GM23248 (cell line): Measurements from ENCODE around the gene CD63. TPM values are rescaled to one million over a fixed set of nuclear protein-coding genes. Genes with fewer than 3 reads are reported as not detected.

Experiments used
- DNase-seq: peaks from one replicate; pipeline ENCODE4 v3.0.0-alpha.2; 2015
- H2AFZ ChIP-seq: fragments of 200-600 bp; sonication (generic); 2 replicates; pipeline ENCODE4 v1.6.1; 2016; ENCODE audit warnings: antibody characterized with exemption
- H3F3A ChIP-seq: fragments of 200-600 bp; sonication (generic); 2 replicates; pipeline ENCODE4 v1.6.1; 2016; ENCODE audit warnings: mild to moderate bottlenecking, antibody characterized with exemption, mixed run types; ENCODE audit not compliant: insufficient read depth
- H3K27ac ChIP-seq: fragments of 200-600 bp; sonication (generic); 2 replicates; pipeline ENCODE4 v1.5.1; 2016; ENCODE audit warnings: mild to moderate bottlenecking
- H3K27me3 ChIP-seq: fragments of 200-600 bp; sonication (generic); replicated peaks from 2 replicates; pipeline ENCODE4 v1.6.1; 2016; ENCODE audit warnings: mild to moderate bottlenecking; ENCODE audit not compliant: insufficient read depth
- H3K36me3 ChIP-seq: fragments of 200-600 bp; sonication (generic); 2 replicates; pipeline ENCODE4 v1.6.1; 2016; ENCODE audit warnings: low read depth, mild to moderate bottlenecking
- H3K4me1 ChIP-seq: fragments of 200-600 bp; sonication (generic); 2 replicates; pipeline ENCODE4 v1.6.1; 2016; ENCODE audit warnings: mild to moderate bottlenecking; ENCODE audit not compliant: insufficient read depth
- H3K4me2 ChIP-seq: fragments of 200-600 bp; sonication (generic); one replicate; pipeline ENCODE4 v1.6.1; 2016; ENCODE audit warnings: mild to moderate bottlenecking; ENCODE audit not compliant: unreplicated experiment
- H3K4me3 ChIP-seq: fragments of 200-600 bp; sonication (generic); 2 replicates; pipeline ENCODE4 v1.5.1; 2016; ENCODE audit warnings: mild to moderate bottlenecking
- H3K79me2 ChIP-seq: fragments of 200-600 bp; sonication (generic); 2 replicates; pipeline ENCODE4 v1.6.1; 2016; ENCODE audit warnings: mild to moderate bottlenecking; ENCODE audit not compliant: insufficient read depth
- H3K9ac ChIP-seq: fragments of 200-600 bp; sonication (generic); 2 replicates; pipeline ENCODE4 v1.6.1; 2016; ENCODE audit warnings: mild to moderate bottlenecking
- H3K9me2 ChIP-seq: fragments of 200-600 bp; sonication (generic); 2 replicates; pipeline ENCODE4 v1.6.1; 2016; ENCODE audit warnings: mixed run types, mild to moderate bottlenecking, moderate library complexity; ENCODE audit not compliant: insufficient read depth
- H3K9me3 ChIP-seq: fragments of 200-600 bp; sonication (generic); one replicate; pipeline ENCODE4 v1.6.1; 2017; ENCODE audit warnings: low read depth
- H4K20me1 ChIP-seq: fragments of 200-600 bp; sonication (generic); 2 replicates; pipeline ENCODE4 v1.6.0; 2016; ENCODE audit not compliant: insufficient read depth
- EZH2 ChIP-seq: fragments of 200-600 bp; sonication (generic); IDR thresholded peaks from 2 replicates; pipeline ENCODE4 v1.6.1; 2018; ENCODE audit warnings: antibody characterized with exemption, mild to moderate bottlenecking; ENCODE audit not compliant: insufficient read depth, poor library complexity, severe bottlenecking
- EZH2phosphoT487 ChIP-seq: fragments of 200-600 bp; sonication (generic); IDR thresholded peaks from 2 replicates; pipeline ENCODE4 v1.6.1; 2018; ENCODE audit warnings: antibody characterized with exemption, moderate library complexity, mild to moderate bottlenecking, low read depth; ENCODE audit not compliant: insufficient read depth
- WGBS, 2 experiments: methylation state at CpG; one replicate each; pipeline ENCODE4 v1.1.6; 2015 to 2017; ENCODE audit warnings: low lambda C conversion rate in 2 of 2, low coverage in 1 of 2; ENCODE audit errors: missing lambda C conversion rate in 2 of 2; 5-methylcytosine and 5-hydroxymethylcytosine counted together
- in situ Hi-C: fragments of 300-500 bp; cut with MboI; formaldehyde crosslinking; loops from 2 replicates; pipeline ENCODE4 v1.15.0; 2020
- polyA plus RNA-seq: library from polyadenylated mRNA; unstranded; fragments of >200 nt; fragmentation: Nextera tagmentation; extraction: Ambion mirVana; gene quantifications from 2 replicates; pipeline ENCODE4 v1.2.1, GENCODE V29; 2016
- total RNA-seq: library from RNA; depleted of rRNA; stranded (reverse); fragments of >200 nt; shearing (Covaris generic); gene quantifications from 2 replicates; pipeline ENCODE4 v1.2.3, GENCODE V29; 2014

CD63 gene
- total and polyA plus RNA-seq, 2 experiments from 2014 or later, result 1,535 to 3,562 TPM

GRCh38 chr12:55721601-55722213, 7.1 kb downstream of the CD63 start:
- Histone ChIP-seq H4K20me1 (no peaks in the 10 kb centered on the region), H3K27me3 (no peaks in the 10 kb centered on the region), H3K4me2 (peak overlapping the region; percentile 90), H3K36me3 (peaks cover 32% of the 10 kb centered on the region), H3K4me3 (peak overlapping the region; percentile 65), H3F3A (peaks cover 92% of the 10 kb centered on the region), H2AFZ (no peak overlapping the region), H3K79me2 (peaks cover 16% of the 10 kb centered on the region), H3K4me1 (peaks cover 70% of the 10 kb centered on the region), H3K9ac (0 out of 2 replicates have a peak overlapping the region, but pooled peaks have one; percentile 5), H3K9me2 (no peaks in the 10 kb centered on the region), H3K9me3 (no peaks in the 10 kb centered on the region), H3K27ac (peak overlapping the region; percentile 81)
- peak; percentile 29 for DNase-seq
- in situ Hi-C loops, result no loop called here
- WGBS, 2 experiments, result 55% methylated on average over 14 of the region's 14 CpGs
- TF ChIP-seq EZH2 (no peak), EZH2phosphoT487 (no peak)

GRCh38 chr12:55720894-55721444, 7.8 kb downstream of the CD63 start:
- Histone ChIP-seq H3K27me3 (no peaks in the 10 kb centered on the region), H3K9me2 (no peaks in the 10 kb centered on the region), H3K27ac (peak overlapping the region; percentile 81), H3K36me3 (peaks cover 25% of the 10 kb centered on the region), H3F3A (peaks cover 89% of the 10 kb centered on the region), H2AFZ (no peak overlapping the region), H3K9me3 (no peaks in the 10 kb centered on the region), H3K4me2 (peak overlapping the region; percentile 90), H3K4me3 (peak overlapping the region; percentile 65), H3K79me2 (peaks cover 10% of the 10 kb centered on the region), H4K20me1 (no peaks in the 10 kb centered on the region), H3K9ac (peak overlapping the region; percentile 65), H3K4me1 (peaks cover 65% of the 10 kb centered on the region)
- in situ Hi-C loops, result no loop called here
- 1 to 2% methylated on average over 9 of the region's 9 CpGs for WGBS, 2 experiments
- DNase-seq, result peak; percentile 99
- no peak for TF ChIP-seq EZH2
- TF ChIP-seq EZH2phosphoT487, result 0 out of 2 replicates have a peak, but pooled peaks have one; percentile 42

DNA sequence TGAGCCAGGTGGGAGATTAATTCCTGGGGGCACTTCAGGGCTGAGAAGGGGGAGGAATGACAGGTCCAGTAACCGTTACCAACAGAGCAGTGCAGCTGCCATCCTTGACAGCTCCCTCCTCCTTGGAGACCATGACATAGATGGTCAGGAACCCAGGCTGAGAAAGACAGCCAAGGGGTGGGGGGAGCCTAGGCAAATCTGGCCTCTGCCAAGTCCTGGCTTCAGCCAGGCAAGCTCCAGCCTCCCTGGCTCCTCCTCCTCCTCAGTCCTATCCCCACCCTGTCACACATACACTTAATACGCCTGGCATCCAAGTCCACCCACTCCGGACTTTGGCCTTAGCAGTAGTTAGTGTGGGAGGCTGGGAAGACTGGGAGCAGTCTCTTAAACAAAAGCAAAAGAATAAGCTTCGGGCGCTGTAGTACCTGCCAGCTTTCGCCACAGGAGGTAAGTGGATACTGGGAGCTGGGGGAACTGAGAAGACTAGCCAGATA, 8.7 kb downstream of the CD63 start, which contains the start of gene RDH5:
TSS of gene RDH5 (plus strand) at position 323 of the 494 bp plus-strand sequence. CDS start 792 bp downstream, outside the sequence.
- no peak for TF ChIP-seq EZH2
- TF ChIP-seq EZH2phosphoT487, result no peak
- Histone ChIP-seq H3K36me3 (peaks cover 20% of the 10 kb centered on the region), H3K79me2 (0 out of 2 replicates have a peak, but pooled peaks cover 4% of the 10 kb centered on the region), H3K4me2 (peak within 1 kb of the TSS; percentile 90), H3F3A (peaks cover 89% of the 10 kb centered on the region), H3K4me3 (peak within 1 kb of the TSS; percentile 65), H3K27ac (peak within 1 kb of the TSS; percentile 81), H3K9ac (peak within 1 kb of the TSS; percentile 65), H3K9me2 (no peaks in the 10 kb centered on the region), H3K27me3 (no peaks in the 10 kb centered on the region), H4K20me1 (no peaks in the 10 kb centered on the region), H3K4me1 (peaks cover 63% of the 10 kb centered on the region), H3K9me3 (no peaks in the 10 kb centered on the region), H2AFZ (no peak within 1 kb of the TSS)
- 8% methylated on average over 6 of the region's 6 CpGs for WGBS, 2 experiments
- DNase-seq, result peak; percentile 94
- in situ Hi-C loops, result no loop called here

GRCh38 chr12:55719371-55719770, 9.4 kb downstream of the CD63 start:
- Histone ChIP-seq H3K9me2 (no peaks in the 10 kb centered on the region), H3K79me2 (0 out of 2 replicates have a peak, but pooled peaks cover 4% of the 10 kb centered on the region), H3K9ac (peak overlapping the region; percentile 65; the same call in 1 of the 2 replicates), H3K4me3 (no peak overlapping the region), H2AFZ (no peak overlapping the region), H3K27ac (peak overlapping the region; percentile 81), H3K4me1 (peaks cover 56% of the 10 kb centered on the region), H3K9me3 (no peaks in the 10 kb centered on the region), H3F3A (peaks cover 83% of the 10 kb centered on the region), H3K36me3 (peaks cover 12% of the 10 kb centered on the region), H4K20me1 (no peaks in the 10 kb centered on the region), H3K27me3 (no peaks in the 10 kb centered on the region), H3K4me2 (peak overlapping the region; percentile 90)
- TF ChIP-seq EZH2 (no peak), EZH2phosphoT487 (no peak)
- no peak for DNase-seq
- WGBS, 2 experiments, result 66 to 74% methylated on average over 7 of the region's 7 CpGs
- in situ Hi-C loops, result no loop called here
